Epithelial cell of proximal tubule (primary cell): ENCODE measurements around the gene PRODH2. TPM values are rescaled to one million over a fixed set of nuclear protein-coding genes. Genes with fewer than 3 reads are reported as not detected.

ENCODE experiments used
- DNase-seq: peaks from one replicate; pipeline ENCODE4 v3.0.0-alpha.2; 2011; ENCODE audit warnings: low read depth
- H3K4me3 ChIP-seq: 2 replicates; pipeline ENCODE4 v1.5.1; 2011; ENCODE audit warnings: low read depth, mild to moderate bottlenecking, low read length
- total RNA-seq: library from RNA; depleted of rRNA; stranded (reverse); fragments of >200 nt; gene quantifications from 2 replicates; pipeline ENCODE4 v1.2.3, GENCODE V29; 2015
- TF ChIP-seq, protein P1 (sequence below): conservative IDR thresholded peaks from 2 replicates; pipeline ENCODE4 v1.5.1; 2012; ENCODE audit warnings: low read depth, mild to moderate bottlenecking, low read length

The PRODH2 gene
- total RNA-seq, 1 donor from 2014 or later, result not detected

DNA sequence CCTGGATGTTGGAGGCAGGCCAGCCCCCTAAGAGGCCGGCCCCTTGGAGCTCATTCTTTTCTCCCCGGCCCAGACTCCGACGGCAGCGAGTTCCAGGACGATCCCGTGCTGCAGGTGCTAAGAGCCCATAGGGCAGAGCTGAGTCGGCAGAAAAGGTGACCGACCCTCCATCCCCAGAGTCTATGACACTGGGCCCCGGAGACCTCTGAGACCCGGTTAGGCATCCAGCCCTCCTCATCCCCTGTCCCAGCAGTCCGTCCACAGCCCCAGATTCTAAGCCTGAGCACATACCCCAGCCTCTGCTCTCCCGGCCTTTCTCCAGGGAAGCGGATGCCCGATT is 44.6 kb downstream of the PRODH2 start:
- TF ChIP-seq, protein P1, sequence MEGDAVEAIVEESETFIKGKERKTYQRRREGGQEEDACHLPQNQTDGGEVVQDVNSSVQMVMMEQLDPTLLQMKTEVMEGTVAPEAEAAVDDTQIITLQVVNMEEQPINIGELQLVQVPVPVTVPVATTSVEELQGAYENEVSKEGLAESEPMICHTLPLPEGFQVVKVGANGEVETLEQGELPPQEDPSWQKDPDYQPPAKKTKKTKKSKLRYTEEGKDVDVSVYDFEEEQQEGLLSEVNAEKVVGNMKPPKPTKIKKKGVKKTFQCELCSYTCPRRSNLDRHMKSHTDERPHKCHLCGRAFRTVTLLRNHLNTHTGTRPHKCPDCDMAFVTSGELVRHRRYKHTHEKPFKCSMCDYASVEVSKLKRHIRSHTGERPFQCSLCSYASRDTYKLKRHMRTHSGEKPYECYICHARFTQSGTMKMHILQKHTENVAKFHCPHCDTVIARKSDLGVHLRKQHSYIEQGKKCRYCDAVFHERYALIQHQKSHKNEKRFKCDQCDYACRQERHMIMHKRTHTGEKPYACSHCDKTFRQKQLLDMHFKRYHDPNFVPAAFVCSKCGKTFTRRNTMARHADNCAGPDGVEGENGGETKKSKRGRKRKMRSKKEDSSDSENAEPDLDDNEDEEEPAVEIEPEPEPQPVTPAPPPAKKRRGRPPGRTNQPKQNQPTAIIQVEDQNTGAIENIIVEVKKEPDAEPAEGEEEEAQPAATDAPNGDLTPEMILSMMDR, result no peak
- H3K4me3 ChIP-seq, result no peak overlapping the region
- DNase-seq, result no peak

DNA sequence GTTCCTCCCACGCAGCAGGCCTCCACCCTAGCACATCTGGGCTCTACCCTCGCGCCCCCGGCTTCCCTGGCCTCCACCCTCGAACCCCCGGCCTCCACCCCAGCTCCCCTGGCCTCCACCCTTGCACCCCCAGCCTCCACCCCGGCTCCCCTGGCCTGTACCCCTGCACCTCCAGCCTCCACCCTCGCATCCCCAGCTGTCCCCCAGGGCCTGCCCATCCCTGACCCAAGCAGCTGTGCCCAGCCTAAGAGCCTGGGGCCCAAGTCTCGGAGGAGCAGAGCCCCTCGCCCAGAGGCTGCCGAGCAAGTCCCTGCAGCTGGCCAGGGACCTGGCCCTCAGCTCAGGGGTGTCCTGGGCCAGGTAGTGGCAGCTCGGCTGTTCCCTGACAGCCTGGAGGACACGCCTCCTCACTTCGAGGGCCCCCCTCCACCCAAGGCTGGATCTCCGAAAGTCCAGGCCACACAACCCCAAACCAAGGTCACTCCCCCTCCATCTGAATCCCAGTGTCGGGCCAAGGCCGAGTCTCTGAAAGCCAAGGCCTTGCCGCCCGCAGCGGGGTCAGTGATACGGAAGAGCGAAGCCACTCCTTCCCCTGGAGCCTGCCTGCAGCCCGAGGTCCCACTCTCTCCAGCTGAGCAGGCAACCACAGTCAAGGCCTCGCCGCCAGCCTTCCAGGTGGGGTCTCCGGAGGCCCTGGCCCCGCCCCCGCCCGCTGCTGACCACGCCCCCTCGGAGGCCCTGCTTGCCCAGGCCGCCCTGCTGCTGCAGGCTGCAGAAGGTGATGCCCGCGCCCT is 45.2 kb downstream of the PRODH2 start:
- TF ChIP-seq, protein P1, result no peak
- DNase-seq, result no peak
- H3K4me3 ChIP-seq, result no peak overlapping the region

DNA sequence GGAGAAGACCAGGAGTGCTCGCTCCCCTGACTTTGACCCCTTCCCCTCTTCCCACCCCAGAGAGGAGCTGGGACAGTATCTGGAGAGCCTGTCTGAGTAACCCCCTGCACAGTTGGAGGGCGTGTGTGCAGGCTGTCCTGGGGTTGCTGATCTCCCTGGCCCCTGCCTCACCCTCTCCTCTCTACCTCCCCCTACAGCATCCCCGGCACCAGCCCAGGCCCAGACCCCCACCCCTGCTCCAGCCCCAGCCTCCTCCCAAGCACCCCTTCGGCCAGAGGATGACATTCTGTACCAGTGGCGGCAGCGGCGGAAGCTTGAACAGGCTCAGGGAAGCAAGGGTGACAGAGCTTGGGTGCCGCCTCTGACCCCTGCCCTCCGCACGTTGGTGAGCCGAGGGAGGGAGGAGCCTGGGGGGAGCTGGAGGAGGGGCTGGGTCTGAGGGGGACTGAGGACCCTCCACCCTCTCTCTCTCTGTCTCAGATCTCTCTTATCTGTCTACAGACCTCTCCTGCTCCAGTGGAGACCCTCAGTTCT is 46.0 kb downstream of the PRODH2 start:
- H3K4me3 ChIP-seq, result no peak overlapping the region
- DNase-seq, result no peak
- TF ChIP-seq, protein P1, result no peak

DNA sequence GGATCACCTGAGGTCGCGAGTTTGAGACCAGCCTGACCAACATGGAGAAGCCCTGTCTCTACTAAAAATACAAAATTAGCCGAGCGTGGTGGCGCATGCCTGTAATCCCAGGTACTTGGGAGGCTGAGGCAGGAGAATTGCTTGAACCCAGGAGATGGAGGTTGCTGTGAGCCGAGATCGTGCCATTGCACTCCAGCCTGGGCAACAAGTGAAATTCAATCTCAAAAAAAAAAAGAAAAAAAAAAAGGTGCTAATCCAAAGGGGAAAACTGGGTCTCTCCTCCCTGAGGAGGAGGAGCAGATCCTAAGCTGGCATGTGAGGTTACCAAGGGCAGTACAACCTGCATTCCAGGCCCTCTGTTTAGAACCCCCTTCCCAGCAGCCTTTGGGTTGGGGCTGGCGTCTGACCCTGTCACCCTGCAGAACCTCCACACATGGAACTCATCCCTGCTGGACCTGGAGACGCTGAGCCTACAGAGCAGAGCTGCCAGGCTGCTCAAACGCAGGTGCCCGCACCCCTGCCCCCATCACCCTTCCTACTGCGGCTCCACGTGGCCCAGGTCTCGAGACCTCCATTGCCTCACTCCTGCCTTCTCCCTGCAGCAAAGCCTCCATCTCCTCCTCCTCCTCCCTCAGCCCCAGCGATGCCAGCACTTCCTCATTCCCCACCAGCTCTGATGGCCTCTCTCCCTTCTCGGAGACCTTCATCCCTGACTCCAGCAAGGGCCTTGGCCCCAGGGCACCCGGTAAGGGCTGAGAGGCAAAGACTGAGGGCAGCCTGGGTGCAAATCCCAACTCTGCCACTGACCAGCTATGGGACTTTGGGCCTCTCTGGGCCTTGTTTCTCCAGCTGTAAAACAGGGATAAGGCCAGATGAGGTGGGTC is 48.0 kb downstream of the PRODH2 start:
- H3K4me3 ChIP-seq, result no peak overlapping the region
- no peak for DNase-seq
- TF ChIP-seq, protein P1, result no peak

DNA sequence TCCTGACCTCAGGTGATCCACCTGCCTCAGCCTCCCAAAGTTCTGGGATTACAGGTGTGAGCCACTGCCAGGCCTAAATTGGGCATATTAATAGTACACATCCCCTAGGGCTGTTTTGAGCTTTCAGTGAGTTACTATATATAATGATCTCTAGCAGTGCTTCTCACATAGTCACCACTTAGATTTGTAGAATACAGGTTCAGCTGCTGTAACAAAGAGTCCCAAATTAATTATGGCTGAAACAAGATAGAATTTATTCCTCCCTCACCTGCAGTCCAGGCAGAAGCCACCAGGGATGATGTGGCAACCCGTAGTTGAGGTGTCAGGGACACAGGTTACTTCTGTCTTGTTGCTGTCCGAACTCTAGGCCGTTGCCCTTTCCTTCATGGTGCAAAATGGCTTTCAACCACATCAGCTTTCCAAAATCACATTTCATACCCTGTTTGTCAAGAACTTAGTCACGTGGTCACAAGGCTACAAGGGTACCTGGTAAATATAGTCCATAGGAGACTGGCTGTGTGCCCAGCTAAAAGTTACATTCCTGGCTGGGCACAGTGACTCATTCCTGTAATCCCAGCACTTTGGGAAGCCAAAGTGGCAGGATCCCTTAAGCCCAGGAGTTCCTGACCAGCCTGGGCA is 51.8 kb downstream of the PRODH2 start:
- no peak for DNase-seq
- H3K4me3 ChIP-seq, result no peak overlapping the region
- TF ChIP-seq, protein P1, result no peak

DNA sequence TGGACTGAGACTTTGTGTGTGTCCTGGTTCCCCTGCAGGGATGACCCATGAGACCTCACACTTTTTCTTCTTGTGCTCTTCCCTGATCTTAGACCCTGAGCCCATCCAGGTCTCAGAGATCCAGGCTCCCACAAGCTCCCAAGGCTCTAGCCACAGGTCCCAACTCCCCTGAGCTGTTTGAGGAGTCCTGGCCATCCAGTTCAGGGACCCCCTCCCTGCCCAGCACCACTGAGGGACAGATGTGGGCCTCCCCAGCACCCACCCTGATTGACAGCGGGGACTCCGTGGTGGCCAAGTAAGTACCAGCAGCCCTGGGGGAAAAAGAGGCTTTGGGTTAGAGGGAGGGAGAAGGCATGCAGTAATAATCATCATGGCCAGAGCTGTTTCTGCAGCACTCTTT is 52.9 kb downstream of the PRODH2 start:
- DNase-seq, result no peak
- TF ChIP-seq, protein P1, result no peak
- no peak overlapping the region for H3K4me3 ChIP-seq
